Activated CD4-positive, alpha-beta T cell treated with anti-CD3 and anti-CD28 coated beads, Interleukin-2, amount 10 ng/mL, durations not matched to agents 24 days and 14 days (primary cell): Measurements from ENCODE around the gene SHB. TPM values are rescaled to one million over a fixed set of nuclear protein-coding genes. Genes with fewer than 3 reads are reported as not detected.

Source experiments
- DNase-seq: peaks from one replicate; pipeline ENCODE4 v3.0.0; 2022
- H3K27ac Mint-ChIP-seq: one replicate; pipeline ENCODE4 v1.8.0; 2022; ENCODE audit warnings: mild to moderate bottlenecking, mixed read lengths
- H3K27me3 Mint-ChIP-seq: one replicate; pipeline ENCODE4 v1.8.0; 2022; ENCODE audit warnings: mixed read lengths
- H3K36me3 Mint-ChIP-seq: one replicate; pipeline ENCODE4 v1.8.0; 2022; ENCODE audit warnings: low read depth, mild to moderate bottlenecking, mixed read lengths
- H3K4me1 Mint-ChIP-seq: one replicate; pipeline ENCODE4 v1.8.0; 2021; ENCODE audit warnings: mixed read lengths
- H3K4me3 Mint-ChIP-seq: one replicate; pipeline ENCODE4 v1.8.0; 2022; ENCODE audit warnings: mild to moderate bottlenecking, moderate library complexity, mixed read lengths
- H3K9me3 Mint-ChIP-seq: one replicate; pipeline ENCODE4 v1.8.0; 2021; ENCODE audit warnings: mixed read lengths
- intact Hi-C: fragments of 100-400 bp; cut with micrococcal nuclease; formaldehyde crosslinking; loops from one replicate; pipeline ENCODE4 v1.15.1; 2023
- total RNA-seq: library from RNA; stranded (reverse); gene quantifications from 2 replicates; pipeline ENCODE4 v1.2.3, GENCODE V29; 2022

SHB gene
- total RNA-seq, 1 donor from 2014 or later, result 2.1 TPM

GRCh38 chr9:37964740-37965081, 104.3 kb downstream of the SHB start:
- no peak for DNase-seq
- H3K4me1 Mint-ChIP-seq, result peaks cover 23% of the 10 kb centered on the region
- no peak overlapping the region for H3K27ac Mint-ChIP-seq
- H3K36me3 Mint-ChIP-seq, result no peaks in the 10 kb centered on the region
- H3K27me3 Mint-ChIP-seq, result no peaks in the 10 kb centered on the region
- intact Hi-C loops, result no loop called here
- peak overlapping the region; percentile 42 for H3K4me3 Mint-ChIP-seq
- no peaks in the 10 kb centered on the region for H3K9me3 Mint-ChIP-seq

GRCh38 chr9:37963936-37964739, 104.9 kb downstream of the SHB start:
- intact Hi-C loops, result no loop called here
- H3K27me3 Mint-ChIP-seq, result no peaks in the 10 kb centered on the region
- DNase-seq, result no peak
- no peaks in the 10 kb centered on the region for H3K36me3 Mint-ChIP-seq
- H3K27ac Mint-ChIP-seq, result peak overlapping the region; percentile 39
- H3K4me1 Mint-ChIP-seq, result peaks cover 23% of the 10 kb centered on the region
- H3K4me3 Mint-ChIP-seq, result no peak overlapping the region
- H3K9me3 Mint-ChIP-seq, result no peaks in the 10 kb centered on the region

- Mint-ChIP-seq H3K4me3 (no peak overlapping the region), H3K36me3 (no peaks in the 10 kb centered on the region), H3K27ac (no peak overlapping the region), H3K4me1 (peaks cover 23% of the 10 kb centered on the region), H3K9me3 (no peaks in the 10 kb centered on the region), H3K27me3 (no peaks in the 10 kb centered on the region)
- intact Hi-C loops, result no loop called here
- DNase-seq, result no peak
These were observed 107.7 kb downstream of the SHB start for GRCh38 chr9:37961351-37961750.

GRCh38 chr9:37960631-37961030, 108.4 kb downstream of the SHB start:
- intact Hi-C loops, result no loop called here
- H3K4me1 Mint-ChIP-seq, result peaks cover 19% of the 10 kb centered on the region
- no peak overlapping the region for H3K4me3 Mint-ChIP-seq
- no peak overlapping the region for H3K27ac Mint-ChIP-seq
- no peaks in the 10 kb centered on the region for H3K36me3 Mint-ChIP-seq
- DNase-seq, result no peak
- H3K27me3 Mint-ChIP-seq, result no peaks in the 10 kb centered on the region
- H3K9me3 Mint-ChIP-seq, result no peaks in the 10 kb centered on the region

- Mint-ChIP-seq H3K9me3 (no peaks in the 10 kb centered on the region), H3K36me3 (no peaks in the 10 kb centered on the region), H3K27ac (no peak overlapping the region), H3K27me3 (no peaks in the 10 kb centered on the region), H3K4me1 (peaks cover 17% of the 10 kb centered on the region), H3K4me3 (no peak overlapping the region)
- no peak for DNase-seq
- intact Hi-C loops, result no loop called here
These were observed 109.1 kb downstream of the SHB start for GRCh38 chr9:37959976-37960375.

- Mint-ChIP-seq H3K4me1 (peaks cover 24% of the 10 kb centered on the region), H3K4me3 (no peak overlapping the region), H3K9me3 (no peaks in the 10 kb centered on the region), H3K36me3 (no peaks in the 10 kb centered on the region), H3K27me3 (no peaks in the 10 kb centered on the region), H3K27ac (no peak overlapping the region)
- intact Hi-C loops, result no loop called here
- DNase-seq, result no peak
These were observed 110.9 kb downstream of the SHB start for GRCh38 chr9:37958154-37958553.

GRCh38 chr9:37957664-37957953, 111.4 kb downstream of the SHB start:
- no peak for DNase-seq
- H3K36me3 Mint-ChIP-seq, result no peaks in the 10 kb centered on the region
- no peaks in the 10 kb centered on the region for H3K27me3 Mint-ChIP-seq
- H3K4me1 Mint-ChIP-seq, result peaks cover 27% of the 10 kb centered on the region
- no peak overlapping the region for H3K27ac Mint-ChIP-seq
- H3K4me3 Mint-ChIP-seq, result no peak overlapping the region
- no peaks in the 10 kb centered on the region for H3K9me3 Mint-ChIP-seq
- intact Hi-C loops, result no loop called here

- Mint-ChIP-seq H3K9me3 (no peaks in the 10 kb centered on the region), H3K4me1 (peaks cover 27% of the 10 kb centered on the region)
- no peak for DNase-seq
These were observed 111.9 kb downstream of the SHB start for GRCh38 chr9:37956904-37957663.

GRCh38 chr9:37956423-37956820, 112.6 kb downstream of the SHB start:
- no peak for DNase-seq
- peaks cover 23% of the 10 kb centered on the region for H3K4me1 Mint-ChIP-seq
- no peaks in the 10 kb centered on the region for H3K9me3 Mint-ChIP-seq
- intact Hi-C loops, result no loop called here
- H3K27ac Mint-ChIP-seq, result no peak overlapping the region
- no peak overlapping the region for H3K4me3 Mint-ChIP-seq
- H3K36me3 Mint-ChIP-seq, result no peaks in the 10 kb centered on the region
- H3K27me3 Mint-ChIP-seq, result no peaks in the 10 kb centered on the region

More at GRCh38 chr9:37956904-37957663, 111.9 kb downstream of the SHB start:
- Mint-ChIP-seq H3K36me3 (no peaks in the 10 kb centered on the region), H3K27me3 (no peaks in the 10 kb centered on the region), H3K4me3 (no peak overlapping the region), H3K27ac (no peak overlapping the region)
- intact Hi-C loops, result no loop called here

GRCh38 chr9:37955781-37956422, 113.1 kb downstream of the SHB start:
- intact Hi-C loops, result no loop called here
- H3K9me3 Mint-ChIP-seq, result no peaks in the 10 kb centered on the region

GRCh38 chr9:37954581-37954981, 114.4 kb downstream of the SHB start:
- H3K4me3 Mint-ChIP-seq, result peak overlapping the region; percentile 15
- intact Hi-C loops, result loop anchor here (1.0 to 5.0 kb wide), 2 partner anchors 40 to 52 kb away; partner anchors contain the start of gene SLC25A51
- H3K4me1 Mint-ChIP-seq, result peaks cover 20% of the 10 kb centered on the region
- no peak for DNase-seq
- H3K27ac Mint-ChIP-seq, result peak overlapping the region; percentile 97
- H3K36me3 Mint-ChIP-seq, result no peaks in the 10 kb centered on the region
- H3K9me3 Mint-ChIP-seq, result no peaks in the 10 kb centered on the region
- no peaks in the 10 kb centered on the region for H3K27me3 Mint-ChIP-seq

More at GRCh38 chr9:37955781-37956422, 113.1 kb downstream of the SHB start:
- DNase-seq, result no peak
- Mint-ChIP-seq H3K27ac (no peak overlapping the region), H3K27me3 (no peaks in the 10 kb centered on the region), H3K36me3 (no peaks in the 10 kb centered on the region), H3K4me1 (peaks cover 20% of the 10 kb centered on the region), H3K4me3 (no peak overlapping the region)

GRCh38 chr9:37953775-37954437, 115.1 kb downstream of the SHB start:
- no peaks in the 10 kb centered on the region for H3K36me3 Mint-ChIP-seq
- intact Hi-C loops, result loop anchor here (1.0 to 5.0 kb wide), 3 partner anchors 40 to 115 kb away; partner anchors contain the start of genes SHB and SLC25A51
- H3K27ac Mint-ChIP-seq, result peak overlapping the region; percentile 97
- no peaks in the 10 kb centered on the region for H3K9me3 Mint-ChIP-seq
- no peaks in the 10 kb centered on the region for H3K27me3 Mint-ChIP-seq
- peak overlapping the region; percentile 65 for H3K4me3 Mint-ChIP-seq
- peak; percentile 69 for DNase-seq
- peaks cover 20% of the 10 kb centered on the region for H3K4me1 Mint-ChIP-seq

GRCh38 chr9:37953206-37953774, 115.7 kb downstream of the SHB start:
- intact Hi-C loops, result loop anchor here (2.0 to 5.0 kb wide), 2 partner anchors 51 to 116 kb away; partner anchors contain the start of genes SHB and SLC25A51
- no peaks in the 10 kb centered on the region for H3K27me3 Mint-ChIP-seq

More at GRCh38 chr9:37953206-37953774, 115.7 kb downstream of the SHB start:
- H3K27ac Mint-ChIP-seq, result peak overlapping the region; percentile 97
- H3K4me3 Mint-ChIP-seq, result peak overlapping the region; percentile 65
- peaks cover 20% of the 10 kb centered on the region for H3K4me1 Mint-ChIP-seq
- no peaks in the 10 kb centered on the region for H3K9me3 Mint-ChIP-seq
- no peak for DNase-seq
- no peaks in the 10 kb centered on the region for H3K36me3 Mint-ChIP-seq
